T-cell (primary cell): ENCODE results near the gene RAD9A. TPM values are rescaled to one million over a fixed set of nuclear protein-coding genes. Genes with fewer than 3 reads are reported as not detected.
A peak's percentile ranks its signal among the peaks of the same experiment; 100 is the strongest.

ENCODE experiments used
- ATAC-seq, 4 experiments: fragments of 200-7000 bp in 3 of 4; fragments of 150-1000 bp in 1 of 4; cut with Tn5 transposase; replicated peaks in 1 of 4; 1 replicate in 3 of 4; 2 replicates in 1 of 4; pipeline ENCODE4 v1.10.0; 2021; ENCODE audit warnings: moderate library complexity in 3 of 4, mild to moderate bottlenecking in 2 of 4, moderate number of reproducible peaks in 1 of 4
- CTCF ChIA-PET, 2 donors: fragments of 300-600 bp; sonication (Branson Sonifier 250); formaldehyde crosslinking; loops; one replicate each; lab custom pipeline; 2022; ENCODE audit warnings: antibody characterized with exemption in 2 of 2; lab: Charles Lee
- POLR2A ChIA-PET, 2 donors: fragments of 300-600 bp; sonication (Branson Sonifier 250); formaldehyde crosslinking; loops; one replicate each; lab custom pipeline; 2022; ENCODE audit warnings: antibody characterized with exemption in 2 of 2; lab: Charles Lee
- DNase-seq, 35 experiments: peaks; one replicate each; pipeline versions ENCODE4 v3.0.0 to v3.0.0-alpha.2; 2013 to 2023
- H3K27ac ChIP-seq: one replicate; pipeline ENCODE4 v1.5.1; 2013; ENCODE audit warnings: low read length
- H3K27me3 ChIP-seq, 2 experiments: replicated peaks in 1 of 2; 1 replicate in 1 of 2; 2 replicates in 1 of 2; pipeline versions ENCODE4 v1.6.1 to v1.7.0; 2013; ENCODE audit warnings: low read length in 1 of 2, mixed read lengths in 1 of 2; ENCODE audit not compliant: control insufficient read depth in 2 of 2, insufficient read depth in 2 of 2; ENCODE audit errors: extremely low read depth in 1 of 2
- H3K36me3 ChIP-seq, 2 donors: 1 replicate in 1 of 2; 2 replicates in 1 of 2; pipeline versions ENCODE4 v1.6.1 to v1.7.0; 2013; ENCODE audit warnings: low read length in 1 of 2; ENCODE audit not compliant: control insufficient read depth in 2 of 2, insufficient read depth in 1 of 2; ENCODE audit errors: extremely low read depth in 1 of 2
- H3K4me1 ChIP-seq, 2 experiments: 1 replicate in 1 of 2; 2 replicates in 1 of 2; pipeline versions ENCODE4 v1.6.1 to v1.7.0; 2013; ENCODE audit warnings: low read length in 2 of 2, mixed read lengths in 1 of 2; ENCODE audit not compliant: insufficient read depth in 2 of 2, control insufficient read depth in 1 of 2; ENCODE audit errors: extremely low read depth in 1 of 2
- H3K4me3 ChIP-seq, 2 donors: 1 replicate in 1 of 2; 2 replicates in 1 of 2; pipeline versions ENCODE4 v1.5.1 to v1.7.0; 2013; ENCODE audit warnings: mild to moderate bottlenecking in 2 of 2, low read length in 1 of 2, moderate library complexity in 1 of 2; ENCODE audit not compliant: control insufficient read depth in 1 of 2; ENCODE audit errors: extremely low read depth in 1 of 2
- H3K9me3 ChIP-seq: 2 replicates; pipeline ENCODE4 v1.7.0; 2013
- H3K27ac Mint-ChIP-seq, 2 donors: one replicate each; pipeline ENCODE4 v1.8.0; 2020 to 2021; ENCODE audit warnings: mild to moderate bottlenecking in 2 of 2, mixed read lengths in 2 of 2
- H3K27me3 Mint-ChIP-seq, 2 donors: one replicate each; pipeline ENCODE4 v1.8.0; 2021 to 2022; ENCODE audit warnings: mixed read lengths in 2 of 2
- H3K36me3 Mint-ChIP-seq: one replicate; pipeline ENCODE4 v1.8.0; 2021; ENCODE audit warnings: mixed read lengths
- H3K4me1 Mint-ChIP-seq, 3 donors: one replicate each; pipeline ENCODE4 v1.8.0; 2020 to 2022; ENCODE audit warnings: mixed read lengths in 3 of 3, mild to moderate bottlenecking in 1 of 3
- H3K4me3 Mint-ChIP-seq, 3 donors: one replicate each; pipeline ENCODE4 v1.8.0; 2020 to 2022; ENCODE audit warnings: mild to moderate bottlenecking in 3 of 3, mixed read lengths in 3 of 3, moderate library complexity in 3 of 3
- H3K9me3 Mint-ChIP-seq, 3 donors: one replicate each; pipeline ENCODE4 v1.8.0; 2020 to 2022; ENCODE audit warnings: mixed read lengths in 3 of 3
- WGBS: methylation state at CpG from one replicate; pipeline ENCODE4 v1.1.5; 2013; ENCODE audit warnings: missing lambda C conversion rate; ENCODE audit not compliant: insufficient coverage; 5-methylcytosine and 5-hydroxymethylcytosine counted together
- total RNA-seq, 35 experiments: library from RNA in 6 of 35; stranded (reverse) in 6 of 35; fragments of 120-200 nt in 1 of 35; gene quantifications; one replicate each; pipeline versions ENCODE4 v1.2.1 to v1.2.4 and lab custom pipeline; 2013 to 2026

The RAD9A gene
- total RNA-seq, 5 donors from 2014 or later (not counting 1 experiment from before 2014, with no cell fraction given) = 34.9 to 63.8 (median 56.2) TPM

DNA sequence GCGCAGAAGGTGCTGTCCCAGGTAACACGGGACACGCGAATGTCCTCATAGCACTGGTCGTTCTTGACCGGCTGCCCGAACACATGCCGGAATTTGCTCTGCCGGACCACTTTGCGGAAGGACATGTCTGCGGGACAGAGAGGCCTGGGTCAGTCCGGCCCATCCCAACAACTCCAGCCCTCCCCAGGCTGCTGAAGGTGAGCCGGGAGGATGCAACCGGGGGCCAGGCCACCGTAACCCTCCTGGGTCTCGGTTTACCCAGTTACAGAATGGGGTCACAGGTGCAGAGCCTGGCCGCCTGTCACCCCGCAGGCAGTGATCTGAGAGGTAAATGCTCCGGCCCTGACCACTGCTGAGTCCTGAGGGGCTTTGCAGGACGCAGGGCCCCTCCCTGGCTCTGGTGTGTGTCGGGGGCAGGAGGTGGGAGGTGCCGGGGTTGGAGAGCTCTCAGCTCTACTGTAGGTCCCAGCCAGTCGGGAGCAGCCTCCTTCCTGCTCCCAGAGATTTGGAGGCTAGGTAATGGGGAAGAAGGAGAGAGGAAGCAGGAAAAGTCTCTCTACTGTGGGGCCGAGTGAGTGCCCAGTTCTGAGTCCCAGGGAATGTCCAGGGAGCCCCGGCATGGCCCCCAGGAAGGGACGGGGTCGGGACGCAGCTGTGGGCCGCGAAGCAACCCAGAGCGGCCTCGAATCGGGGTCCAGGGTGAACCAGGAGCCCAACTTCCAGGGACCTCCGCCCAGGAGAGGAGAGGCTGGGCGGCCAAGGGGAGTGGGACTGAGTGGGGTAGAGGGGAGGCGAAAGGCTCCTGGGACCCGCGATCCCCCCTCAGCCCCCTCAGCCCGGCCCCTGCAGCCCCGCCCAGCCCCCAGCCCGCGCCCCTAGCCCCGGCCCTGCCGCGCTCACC, 51.0 kb downstream of the RAD9A start:
- ATAC-seq = no peak
- no peak overlapping the region for H3K4me3 ChIP-seq

DNA sequence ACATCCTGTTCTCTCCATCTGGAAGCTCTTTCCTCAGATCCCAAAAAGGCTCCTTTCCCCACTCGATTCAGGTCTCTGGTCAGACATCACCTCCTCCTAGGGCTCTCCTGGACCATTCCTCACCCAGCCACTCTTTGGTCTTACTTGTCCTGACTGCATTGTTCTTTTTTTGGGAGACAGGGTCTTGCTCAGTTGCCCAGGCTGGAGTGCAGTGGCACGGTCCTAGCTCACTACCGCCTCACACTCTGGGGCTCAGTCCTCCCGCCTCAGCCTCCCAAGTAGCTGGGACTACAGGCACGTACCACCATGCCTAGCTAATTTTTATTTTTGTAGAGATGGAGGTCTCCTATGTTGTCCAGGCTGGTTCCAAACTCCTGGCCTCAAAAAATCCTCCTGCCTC, 53.7 kb downstream of the RAD9A start:
- peak overlapping the region; percentile 92 to 97 for H3K27ac Mint-ChIP-seq
- no peaks in the 10 kb centered on the region for H3K9me3 Mint-ChIP-seq
- DNase-seq (no peak), ATAC-seq (no peak)
- no peaks in the 10 kb centered on the region for H3K27me3 Mint-ChIP-seq
- H3K36me3 Mint-ChIP-seq = no peaks in the 10 kb centered on the region
- WGBS = 100% methylated on average over 1 of the region's 5 CpGs
- ChIA-PET POLR2A (interaction anchor here in 1 of 2 donors (0.6 kb wide), 1 partner anchor 14 kb away, joined by 3 read pairs; no protein-coding TSS in a partner anchor), CTCF (no interaction called here)
- Histone ChIP-seq H3K36me3 (no peaks in the 10 kb centered on the region), H3K27ac (peak overlapping the region; percentile 90), H3K4me3 (no peak overlapping the region), H3K9me3 (no peaks in the 10 kb centered on the region), H3K4me1 (peaks cover 28 to 92% of the 10 kb centered on the region in 2 experiments), H3K27me3 (peaks cover 0 to 2% of the 10 kb centered on the region in 2 experiments)
- peak overlapping the region; percentile 10 to 80 (median 47) for H3K4me3 Mint-ChIP-seq
- peaks cover 82 to 90% (median 85%) of the 10 kb centered on the region in 3 donors for H3K4me1 Mint-ChIP-seq

More for the DNA sequence above, 51.0 kb downstream of the RAD9A start:
- CTCF ChIA-PET = interaction anchor here in 1 of 2 donors (0.6 kb wide), 1 partner anchor 11 kb away, joined by 3 read pairs; no protein-coding TSS in a partner anchor
- Histone ChIP-seq H3K9me3 (no peaks in the 10 kb centered on the region), H3K27me3 (no peaks in the 10 kb centered on the region), H3K4me1 (peaks cover 35 to 96% of the 10 kb centered on the region in 2 experiments), H3K27ac (peak overlapping the region; percentile 35), H3K36me3 (no peaks in the 10 kb centered on the region)
- no peaks in the 10 kb centered on the region for H3K9me3 Mint-ChIP-seq
- POLR2A ChIA-PET = interaction anchor here in 1 of 2 donors (0.6 kb wide), 1 partner anchor 41 kb away, joined by 3 read pairs; the partner anchor contains the start of gene PPP1CA
- H3K27ac Mint-ChIP-seq = peak overlapping the region; percentile 87 to 92
- peaks cover 83 to 88% (median 86%) of the 10 kb centered on the region in 3 donors for H3K4me1 Mint-ChIP-seq
- peak in 4 of 35 experiments; percentile 10 to 23 (median 18) for DNase-seq
- H3K36me3 Mint-ChIP-seq = no peaks in the 10 kb centered on the region
- H3K4me3 Mint-ChIP-seq = peak overlapping the region; percentile 52 to 99 (median 69)
- 59% methylated on average over 25 of the region's 45 CpGs for WGBS
- no peaks in the 10 kb centered on the region for H3K27me3 Mint-ChIP-seq

Other genes with a start within 250 kb of the RAD9A start
- gene GRK2, start 125.5 kb upstream of the RAD9A start, total RNA-seq = 100 to 1,000 TPM; 267 to 394 (median 382) TPM
- 100 to 1,000 TPM; 150 to 249 (median 237) TPM for gene ANKRD13D, start 102.7 kb upstream of the RAD9A start, total RNA-seq
- 10 to 100 TPM; 11.5 to 30.9 (median 26.7) TPM for gene SSH3, start 88.5 kb upstream of the RAD9A start, total RNA-seq
- 100 to 1,000 TPM in 2 of 5 donors, 10 to 100 TPM in 3; 55.1 to 107 (median 98.0) TPM for gene POLD4, start 38.4 kb upstream of the RAD9A start, total RNA-seq
- gene CLCF1, start 18.4 kb upstream of the RAD9A start, total RNA-seq = 1 to 10 TPM; 2.2 to 8.5 (median 4.1) TPM
- 100 to 1,000 TPM; 118 to 198 (median 186) TPM for gene PPP1CA, start 9.9 kb downstream of the RAD9A start, total RNA-seq
- gene TBC1D10C, start 12.1 kb downstream of the RAD9A start, total RNA-seq = 100 to 1,000 TPM; 288 to 449 (median 436) TPM
- 10 to 100 TPM in 2 of 5 donors, 1 to 10 TPM in 3; 5.5 to 19.1 (median 9.8) TPM for gene CARNS1, start 23.7 kb downstream of the RAD9A start, total RNA-seq
- gene RPS6KB2, start 36.5 kb downstream of the RAD9A start, total RNA-seq = 10 to 100 TPM; 60.3 to 88.0 (median 81.9) TPM
- 100 to 1,000 TPM; 192 to 282 (median 256) TPM for gene PTPRCAP, start 45.7 kb downstream of the RAD9A start, total RNA-seq
- 10 to 100 TPM; 23.0 to 39.4 (median 30.4) TPM for gene CORO1B, start 51.5 kb downstream of the RAD9A start, total RNA-seq
- gene GPR152, start 60.7 kb downstream of the RAD9A start, total RNA-seq = under 1 TPM in 1 of 5 donors, not detected in 4; 0.19 TPM
- 10 to 100 TPM in 2 of 5 donors, 1 to 10 TPM in 3; 3.5 to 16.0 (median 5.6) TPM for gene CABP4, start 63.4 kb downstream of the RAD9A start, total RNA-seq
- gene TMEM134, start 77.3 kb downstream of the RAD9A start, total RNA-seq = 100 to 1,000 TPM in 3 of 5 donors, 10 to 100 TPM in 2; 59.9 to 113 (median 106) TPM
- gene AIP, start 91.0 kb downstream of the RAD9A start, total RNA-seq = 100 to 1,000 TPM; 114 to 168 (median 154) TPM
- gene PITPNM1, start 113.4 kb downstream of the RAD9A start, total RNA-seq = 100 to 1,000 TPM in 4 of 5 donors, 10 to 100 TPM in 1; 74.2 to 167 (median 149) TPM
- 10 to 100 TPM; 31.0 to 90.8 (median 79.9) TPM for gene CDK2AP2, start 116.2 kb downstream of the RAD9A start, total RNA-seq
- not detected for gene CABP2, start 131.5 kb downstream of the RAD9A start, total RNA-seq
- 100 to 1,000 TPM in 3 of 5 donors, 10 to 100 TPM in 2; 68.3 to 200 (median 151) TPM for gene GSTP1, start 191.8 kb downstream of the RAD9A start, total RNA-seq
- gene NDUFV1, start 214.9 kb downstream of the RAD9A start, total RNA-seq = 100 to 1,000 TPM; 199 to 250 (median 238) TPM
- 1 to 10 TPM; 1.5 to 8.0 (median 4.5) TPM for gene NUDT8, start 238.0 kb downstream of the RAD9A start, total RNA-seq
- gene TBX10, start 247.8 kb downstream of the RAD9A start, total RNA-seq = not detected